ENCODE data around the gene TRIM29.

The TRIM29 gene

DNA sequence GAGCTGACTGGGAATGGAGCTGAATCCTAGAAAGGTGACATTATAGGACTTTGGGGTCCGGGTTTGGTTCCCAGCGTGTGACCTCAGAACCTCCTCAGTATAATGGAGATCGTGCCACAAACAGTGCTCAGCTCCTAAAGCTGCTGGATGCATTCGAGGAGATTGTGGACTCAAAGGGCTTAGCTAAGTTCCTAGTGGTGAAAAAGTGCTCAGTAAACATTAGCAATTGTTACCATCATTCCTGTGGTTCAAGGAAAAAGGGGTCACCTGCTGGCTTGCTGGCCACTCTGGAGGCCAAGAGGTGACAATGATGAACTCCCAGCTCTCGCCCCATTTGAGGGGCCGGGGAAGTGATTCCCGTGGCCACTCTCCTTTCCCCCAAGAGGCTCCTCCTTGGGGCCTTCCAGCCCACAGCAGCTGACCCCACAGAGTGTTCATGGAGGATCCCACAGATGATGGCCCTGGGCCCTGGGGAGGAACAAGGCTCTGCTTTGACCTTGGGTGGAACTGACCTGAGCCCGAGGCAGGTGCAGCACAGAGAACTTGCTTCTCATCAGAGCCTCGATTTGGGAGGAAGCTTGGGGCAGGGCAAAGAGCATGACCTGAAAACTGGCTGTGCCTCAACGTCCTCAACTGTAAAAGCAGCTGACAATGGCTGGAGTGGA lies 40.1 kb downstream of the TRIM29 start:
- DNase-seq (ENCODE audit: low read depth in 2 of 2), result no peak

DNA sequence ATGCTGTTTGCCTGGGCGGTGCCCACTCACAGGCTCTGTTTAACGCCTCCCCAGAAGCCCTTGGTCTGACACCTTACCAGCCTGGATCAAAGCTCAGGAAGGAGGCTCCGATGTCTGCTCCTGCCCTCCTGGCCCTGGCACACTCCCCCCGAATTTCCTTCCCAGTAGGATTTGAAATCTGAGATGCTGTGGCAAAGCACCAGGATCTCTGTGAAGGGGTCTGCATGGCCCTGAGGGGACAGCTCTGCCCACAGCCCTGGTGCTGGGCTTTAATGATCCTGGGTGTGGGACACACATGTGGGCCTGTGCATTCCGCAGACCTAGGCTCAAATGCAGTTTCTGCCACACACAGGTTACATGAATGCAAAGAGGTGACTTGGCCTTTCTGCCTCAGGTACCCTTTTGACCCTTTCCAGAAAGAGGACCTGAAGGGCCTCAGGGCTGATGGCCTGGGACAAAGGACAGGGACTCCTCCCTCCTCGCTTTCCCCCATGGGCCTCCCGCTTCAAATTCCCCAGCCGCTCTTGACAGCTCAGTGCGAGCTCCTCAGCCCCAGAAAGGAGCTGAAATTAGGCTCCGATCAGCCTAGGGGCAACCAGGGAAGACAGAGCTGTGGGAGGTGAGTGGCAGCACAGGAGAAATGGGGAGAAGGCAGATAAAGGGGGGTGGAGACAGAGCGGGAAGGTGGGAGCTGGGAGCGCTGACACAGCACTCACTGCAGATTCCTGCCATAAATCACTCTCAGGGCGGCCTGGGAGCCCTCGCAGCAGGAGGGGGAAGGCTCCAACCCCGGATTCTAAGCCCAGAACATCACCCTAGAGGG lies 41.3 kb downstream of the TRIM29 start:
- DNase-seq (ENCODE audit: low read depth in 2 of 2), result no peak

DNA sequence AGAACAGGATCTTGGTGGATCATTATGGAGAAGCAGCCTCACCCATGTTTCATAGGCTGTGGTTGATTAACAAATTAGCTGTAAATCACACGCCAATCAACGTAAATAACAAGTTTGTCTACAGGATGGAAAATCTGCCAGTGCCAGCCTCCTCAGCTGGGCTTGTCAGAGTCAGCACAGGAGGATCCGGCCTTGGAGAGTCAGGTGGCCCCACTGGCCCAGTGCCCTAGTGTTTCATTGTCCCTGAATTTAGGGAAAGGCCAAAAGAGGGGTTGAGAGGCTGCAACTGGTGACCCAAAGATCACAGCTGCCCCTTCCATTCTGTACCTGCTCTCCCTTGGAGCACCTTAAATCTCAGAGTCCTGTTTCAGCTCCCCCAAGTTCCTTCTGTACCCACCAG lies 42.4 kb downstream of the TRIM29 start:
- no peak for DNase-seq (ENCODE audit: low read depth in 2 of 2)

DNA sequence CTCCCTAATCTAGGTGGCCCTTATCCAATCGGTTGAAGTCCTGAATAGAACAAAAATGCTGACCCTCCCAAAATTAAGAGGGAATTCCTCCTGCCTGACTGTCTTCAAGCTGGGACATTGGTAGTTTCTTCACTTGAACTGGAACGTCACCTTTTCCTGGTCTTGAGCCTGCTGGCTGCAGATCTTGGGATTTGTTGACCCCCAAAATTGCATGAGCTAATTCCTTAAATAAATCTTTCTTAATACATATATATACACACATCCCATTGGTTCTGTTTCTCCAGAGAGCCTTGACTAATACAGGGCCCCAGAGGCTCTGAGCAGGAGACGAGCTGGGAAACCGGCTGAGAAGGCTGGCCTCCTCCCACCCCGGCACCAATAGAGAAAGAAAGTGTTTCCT lies 46.2 kb downstream of the TRIM29 start:
- no peak for DNase-seq (ENCODE audit: low read depth in 2 of 2)

DNA sequence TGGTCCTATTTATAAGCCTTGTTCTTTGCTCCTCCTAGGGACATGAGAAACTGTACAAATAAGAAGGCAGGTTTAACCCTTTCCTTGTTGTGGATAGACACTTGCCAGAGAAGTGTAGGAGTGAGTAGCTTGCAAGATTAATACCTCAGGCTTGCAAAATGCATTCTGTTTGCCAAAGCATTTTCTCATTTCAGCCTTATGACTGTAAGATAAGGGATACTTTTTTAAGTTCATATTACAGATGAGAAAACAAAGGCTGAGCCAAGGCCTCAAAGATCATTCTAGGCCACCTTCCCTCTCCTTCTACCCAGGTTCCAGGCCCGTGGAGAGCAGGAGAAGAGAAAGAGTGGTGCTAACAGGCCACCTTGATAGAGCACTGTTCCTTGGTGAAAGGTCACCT lies 46.8 kb downstream of the TRIM29 start:
- DNase-seq (ENCODE audit: low read depth in 2 of 2), result no peak

DNA sequence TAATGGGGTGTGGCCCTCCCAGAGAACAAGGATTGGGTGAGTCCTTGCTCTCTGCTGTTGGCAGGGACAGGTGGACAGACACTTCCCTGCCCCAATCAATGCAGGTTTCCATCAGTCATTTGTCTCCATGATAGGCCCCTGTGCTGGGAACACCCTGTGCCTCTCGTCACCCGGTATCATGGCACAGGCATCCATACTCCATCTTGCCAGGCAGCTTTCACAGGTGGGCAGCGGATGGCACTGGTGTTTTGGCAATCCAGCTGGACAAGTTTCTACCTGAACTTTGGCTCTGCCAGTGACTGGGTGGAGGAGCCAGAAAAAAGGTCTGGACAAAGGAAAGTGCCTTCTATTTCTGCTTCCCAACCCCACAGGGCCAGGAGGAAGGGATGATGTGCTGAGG lies 47.5 kb downstream of the TRIM29 start:
- no peak for DNase-seq (ENCODE audit: low read depth in 2 of 2)

DNA sequence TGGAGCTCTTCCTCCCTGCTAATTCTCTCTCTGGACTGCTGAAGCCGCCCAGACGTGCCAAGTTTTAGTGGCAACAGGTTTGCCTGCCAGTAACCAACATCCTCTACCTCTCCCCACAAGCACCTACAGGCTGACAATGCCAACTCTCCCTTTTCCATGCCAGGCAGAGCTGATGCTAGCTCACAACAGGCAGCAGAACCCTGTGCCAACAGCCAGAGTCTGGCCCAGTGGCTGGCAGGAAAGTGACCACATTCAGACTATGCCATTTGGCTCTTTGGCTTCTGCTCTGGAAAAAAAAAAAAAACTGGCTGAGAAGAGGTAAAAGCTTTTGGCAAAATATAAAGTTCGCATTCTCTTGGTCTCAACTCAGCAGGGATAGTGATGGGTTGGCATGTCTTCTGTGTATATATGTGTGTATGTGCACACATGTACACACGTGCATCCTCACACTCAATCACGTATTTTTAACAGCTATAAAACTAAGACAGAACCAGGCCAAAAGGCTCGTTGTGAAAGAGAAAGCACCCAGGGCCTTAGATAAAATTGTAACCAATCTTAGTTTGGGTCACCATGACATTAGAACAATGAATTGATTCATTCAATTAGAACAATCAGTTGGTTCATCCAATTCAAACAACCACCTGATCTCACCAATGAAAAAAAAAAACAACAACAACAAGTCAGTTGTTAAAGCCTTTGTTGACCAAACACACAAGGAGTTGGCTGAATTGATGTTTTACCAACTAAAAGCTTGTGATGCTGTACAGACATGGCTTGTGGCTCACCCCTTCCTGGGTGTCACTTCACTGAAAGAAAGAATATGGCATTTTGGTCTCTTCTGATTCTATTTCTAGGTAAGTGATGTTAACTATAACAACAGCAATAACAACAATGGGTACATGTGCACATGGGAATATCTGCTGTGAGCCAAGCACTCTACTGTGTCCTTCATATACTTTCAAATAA lies 48.6 kb downstream of the TRIM29 start:
- no peak for DNase-seq (ENCODE audit: low read depth in 2 of 2)

DNA sequence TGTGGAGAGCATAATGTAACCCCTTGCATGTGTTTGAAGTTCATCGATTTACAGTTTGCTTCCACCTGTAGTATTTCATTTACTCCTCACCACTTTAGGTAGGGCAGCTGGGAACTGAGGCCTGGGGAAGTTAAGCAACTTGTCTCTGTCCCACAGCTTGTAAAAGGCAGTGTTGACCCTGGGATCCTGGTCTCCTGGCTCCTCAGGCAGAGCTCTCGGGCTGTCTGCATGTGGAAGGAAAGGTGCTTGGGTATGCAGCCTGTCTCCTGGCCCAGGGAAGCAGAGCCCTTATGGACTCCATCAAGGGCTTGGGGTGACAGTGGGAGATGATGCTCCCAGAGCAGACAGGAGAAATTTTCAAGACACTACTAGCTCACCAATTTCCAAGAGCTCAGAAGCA lies 49.9 kb downstream of the TRIM29 start:
- DNase-seq (ENCODE audit: low read depth in 2 of 2), result no peak

DNA sequence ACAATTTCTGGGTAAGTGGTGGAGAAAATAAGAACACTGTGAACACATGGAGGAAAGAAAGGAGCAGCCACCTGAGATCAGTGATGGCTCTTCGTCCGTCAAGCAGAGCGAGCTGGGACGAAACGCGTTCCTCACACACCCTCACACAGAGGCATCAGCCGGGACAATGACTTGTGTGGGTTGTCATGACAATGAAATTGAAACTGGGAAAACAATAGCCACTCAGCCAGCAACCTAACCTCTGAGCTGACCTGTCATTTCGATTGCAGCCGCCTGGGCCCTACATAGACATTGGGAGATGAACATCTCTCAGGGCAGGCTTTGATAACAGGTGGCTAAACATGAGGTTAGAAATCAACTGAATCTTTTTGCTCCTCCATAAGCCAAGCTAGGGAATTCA lies 51.3 kb downstream of the TRIM29 start:
- no peak for DNase-seq (ENCODE audit: low read depth in 2 of 2)

DNA sequence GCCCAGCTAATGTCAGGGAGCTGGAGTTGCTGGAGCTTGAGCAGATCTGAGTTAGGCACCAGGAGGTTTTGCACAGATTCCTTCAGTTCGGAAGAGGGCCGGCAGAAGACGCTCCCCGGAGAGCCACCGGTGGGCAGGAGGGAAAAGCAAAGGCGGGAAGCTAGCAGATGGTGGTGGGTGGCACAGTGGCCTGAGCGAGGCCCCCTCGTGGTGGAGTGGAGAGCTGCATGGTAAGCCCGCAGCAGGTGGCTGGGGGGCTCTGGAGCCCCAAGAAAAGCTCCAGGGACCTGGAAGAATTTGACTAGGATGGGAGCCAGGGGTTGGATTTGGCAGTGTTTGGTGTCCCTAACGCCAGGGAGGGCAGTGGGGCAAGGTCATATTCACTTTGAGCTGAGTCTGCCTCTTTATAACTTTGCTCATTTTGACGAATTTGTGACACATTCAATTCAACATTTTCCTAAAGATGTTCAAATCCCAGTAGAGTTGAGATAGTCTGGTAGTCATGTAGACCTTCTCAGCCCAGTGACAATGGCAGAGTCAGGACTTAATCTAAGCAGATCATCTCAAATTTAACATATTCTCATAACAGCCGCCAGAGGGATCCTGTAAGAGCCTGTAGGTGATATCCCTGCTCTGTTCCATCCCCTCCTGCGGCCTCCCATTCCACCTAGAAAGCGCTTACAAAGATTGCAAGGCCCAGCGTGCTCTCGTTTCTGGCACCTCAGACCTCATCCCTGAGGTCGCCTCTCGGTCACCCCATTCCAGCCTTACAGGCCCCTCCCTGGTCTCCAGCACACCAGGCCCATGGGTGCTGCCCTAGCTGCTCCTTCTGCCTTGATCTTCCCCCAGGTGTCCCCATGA lies 57.9 kb downstream of the TRIM29 start:
- no peak for DNase-seq (ENCODE audit: low read depth in 2 of 2)

DNA sequence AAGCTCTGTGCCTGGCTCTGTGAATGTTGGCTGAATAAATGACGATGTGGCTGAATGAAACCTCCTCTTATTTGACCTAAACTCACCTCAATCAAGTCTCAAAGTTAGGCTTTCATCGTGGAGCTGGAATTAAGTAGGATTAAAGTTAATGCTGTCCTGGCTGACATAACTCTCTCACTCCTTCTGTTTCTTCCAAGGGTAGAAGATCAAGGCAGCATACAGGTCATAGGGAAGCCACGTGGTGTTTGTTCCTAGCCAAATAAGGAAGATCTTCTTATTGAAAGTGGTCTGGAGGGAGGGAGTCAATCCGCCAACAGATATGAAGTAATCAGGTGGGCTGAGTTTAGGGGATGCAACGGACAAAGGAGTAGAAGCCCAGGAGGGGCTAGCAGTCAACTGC lies 59.5 kb downstream of the TRIM29 start:
- DNase-seq (ENCODE audit: low read depth in 2 of 2), result no peak

DNA sequence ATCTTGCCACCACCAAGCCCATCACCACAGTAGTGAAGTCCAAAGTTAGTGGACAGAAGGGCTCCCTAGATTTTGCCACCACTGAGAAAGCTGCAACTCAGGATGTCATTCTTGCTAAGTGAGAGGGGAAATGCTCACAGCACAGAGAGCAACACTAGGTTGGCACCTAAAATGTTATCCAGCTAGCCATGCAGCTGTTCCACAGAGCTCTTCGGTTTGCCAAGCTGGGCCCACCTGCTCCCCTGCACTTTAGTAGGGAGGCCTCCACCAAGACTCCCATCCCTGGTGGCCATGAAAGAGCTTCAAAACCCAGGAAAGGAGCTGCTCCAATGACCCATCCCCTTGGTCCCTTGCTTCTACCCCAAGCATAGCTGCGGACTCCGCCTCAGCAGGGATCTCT lies 63.8 kb downstream of the TRIM29 start:
- no peak for DNase-seq (ENCODE audit: low read depth in 2 of 2)

DNA sequence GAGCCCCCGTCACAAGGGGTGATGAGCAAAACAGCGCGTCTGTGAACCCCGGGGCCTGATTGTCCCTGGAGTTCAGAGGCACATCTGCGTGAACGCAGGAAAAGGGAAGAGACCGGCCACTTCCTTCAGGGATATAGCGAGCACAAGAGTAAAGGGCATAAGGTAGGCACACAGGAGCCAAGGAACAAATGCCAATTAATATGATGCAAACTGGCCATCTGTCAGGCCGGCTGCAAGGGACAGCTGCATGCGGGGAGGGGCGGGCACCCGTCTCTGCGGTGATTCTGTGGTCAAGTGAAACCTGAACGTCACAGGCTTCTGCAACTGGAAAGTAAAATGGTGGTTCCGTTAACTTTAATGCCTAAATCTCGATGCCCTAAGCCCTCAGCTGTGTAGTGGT lies 64.7 kb downstream of the TRIM29 start:
- DNase-seq (ENCODE audit: low read depth in 2 of 2), result no peak

DNA sequence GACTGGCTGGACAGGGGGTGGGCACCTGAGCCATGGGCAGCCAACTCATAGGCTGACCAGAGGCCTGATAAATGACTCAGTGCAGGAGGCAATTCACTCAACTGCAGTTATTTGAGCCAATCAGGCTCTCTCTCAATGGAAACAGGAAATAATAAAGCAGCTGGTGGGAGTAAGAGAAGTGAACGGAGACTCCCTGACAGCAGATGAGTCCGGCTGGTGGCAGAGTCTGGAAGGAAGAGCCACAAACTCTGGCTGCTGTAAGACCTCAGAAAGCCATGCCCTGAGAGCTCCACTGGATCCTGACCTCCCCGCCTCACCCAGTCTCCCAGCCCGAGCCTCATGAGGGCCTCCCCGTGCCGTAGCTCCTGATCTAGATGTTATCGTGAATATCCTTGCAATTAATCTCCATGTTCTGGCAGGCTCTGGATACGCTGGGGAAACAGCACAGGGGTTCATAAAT lies 69.8 kb downstream of the TRIM29 start:
- DNase-seq (ENCODE audit: low read depth in 2 of 2), result no peak

DNA sequence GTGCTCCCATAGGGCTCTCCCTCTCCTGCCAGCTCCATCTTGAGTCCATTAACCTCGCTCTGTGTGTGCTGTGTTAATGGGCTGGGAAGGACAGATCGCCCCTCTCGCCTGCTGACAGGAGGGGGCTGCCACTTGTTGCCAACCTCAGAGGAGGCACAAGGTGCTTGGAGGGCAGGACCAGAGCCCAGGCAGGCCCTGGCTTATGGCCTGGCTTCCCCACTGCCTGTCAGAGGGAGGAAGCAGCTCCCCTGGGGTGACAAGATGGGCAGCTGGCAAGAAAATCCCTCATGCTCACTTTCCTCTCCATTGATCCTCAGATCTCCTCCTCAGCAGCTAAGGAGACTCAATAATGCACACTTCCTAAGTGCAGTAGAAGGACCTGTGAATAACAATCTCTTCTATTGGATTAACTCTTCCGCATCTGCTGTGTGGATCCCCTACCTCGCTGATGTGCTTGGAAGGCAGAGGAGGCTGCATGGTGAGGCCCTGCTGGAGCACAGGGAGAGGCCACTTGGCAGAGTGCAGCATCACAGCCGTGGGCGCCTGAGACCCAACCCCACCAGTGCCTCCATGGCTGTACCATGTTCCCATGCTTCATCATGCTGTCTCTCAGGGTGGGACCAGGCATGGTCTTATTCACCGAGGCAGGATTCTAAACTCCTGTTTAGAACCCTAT lies 70.3 kb downstream of the TRIM29 start:
- no peak for DNase-seq (ENCODE audit: low read depth in 2 of 2)

DNA sequence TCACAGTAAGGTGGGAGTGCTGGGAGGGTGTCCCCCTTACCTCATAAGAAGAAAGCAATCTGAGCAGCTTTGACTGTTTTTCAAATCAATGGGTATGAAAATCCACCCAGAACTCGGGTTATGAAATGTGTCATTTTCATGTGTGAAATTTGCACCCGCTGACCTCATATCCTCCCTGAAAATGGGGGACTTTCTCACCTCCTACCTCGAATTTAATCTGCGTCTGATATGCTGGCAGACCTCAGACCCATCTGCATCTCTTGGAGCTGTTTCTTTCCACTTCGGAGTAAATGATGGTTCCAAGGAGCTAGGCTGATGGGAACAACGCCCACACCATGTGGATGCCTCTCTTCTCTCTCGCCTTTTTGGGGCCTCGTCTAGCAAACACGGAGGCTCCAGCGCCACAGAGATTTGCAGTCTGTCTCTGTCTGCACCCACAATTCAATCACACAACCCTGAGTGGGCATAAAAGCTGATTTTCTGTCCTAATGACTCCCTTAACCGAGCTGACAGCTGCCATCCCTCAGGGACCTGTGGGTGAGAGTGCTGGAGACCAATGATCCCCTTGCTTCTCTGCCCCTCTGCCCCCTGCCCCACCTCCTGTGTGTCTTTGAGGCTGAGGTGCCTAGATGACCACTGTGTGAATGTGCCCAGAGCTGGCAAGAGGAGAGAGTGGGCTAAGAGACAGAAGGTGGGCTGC lies 71.0 kb downstream of the TRIM29 start:
- DNase-seq (ENCODE audit: low read depth in 2 of 2), result no peak

DNA sequence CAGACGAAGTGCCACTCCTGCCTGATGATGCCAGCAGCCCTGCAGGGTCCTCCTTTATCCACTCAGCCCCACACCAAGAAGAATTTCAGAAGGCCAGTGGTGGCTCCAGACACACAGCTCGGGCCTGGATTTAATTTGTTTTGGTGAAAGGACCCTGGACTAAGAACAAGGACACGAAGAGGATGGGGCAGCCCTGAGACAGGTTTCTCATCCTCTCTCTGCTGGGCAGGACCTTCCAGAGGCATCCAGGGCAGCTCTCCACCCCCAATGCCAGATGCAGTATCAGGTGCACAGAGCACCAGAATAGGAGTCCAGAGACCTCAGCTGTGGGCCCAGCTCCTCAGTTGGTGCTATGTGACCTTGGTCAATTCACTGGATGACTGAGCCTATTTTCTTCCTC lies 72.0 kb downstream of the TRIM29 start:
- DNase-seq (ENCODE audit: low read depth in 2 of 2), result no peak

DNA sequence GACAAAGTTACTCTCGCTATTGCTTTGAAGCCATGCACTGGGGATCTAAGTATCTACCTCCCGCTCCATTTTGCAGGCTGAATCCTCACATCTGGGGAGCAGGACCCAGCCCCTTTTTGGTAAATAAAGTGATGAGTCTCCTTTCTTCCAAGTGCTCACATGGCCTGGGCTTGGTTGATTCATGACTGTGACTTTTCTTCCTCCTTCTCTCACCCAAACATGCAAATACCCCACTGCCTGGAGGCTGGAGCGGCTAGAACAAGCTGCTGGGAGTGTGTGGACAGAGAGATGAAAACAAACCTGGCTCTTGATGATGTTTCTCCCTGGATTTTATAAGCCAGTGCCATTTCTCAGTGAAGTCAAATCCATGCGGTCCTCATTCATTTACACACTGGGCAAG lies 72.7 kb downstream of the TRIM29 start:
- DNase-seq (ENCODE audit: low read depth in 2 of 2), result no peak

DNA sequence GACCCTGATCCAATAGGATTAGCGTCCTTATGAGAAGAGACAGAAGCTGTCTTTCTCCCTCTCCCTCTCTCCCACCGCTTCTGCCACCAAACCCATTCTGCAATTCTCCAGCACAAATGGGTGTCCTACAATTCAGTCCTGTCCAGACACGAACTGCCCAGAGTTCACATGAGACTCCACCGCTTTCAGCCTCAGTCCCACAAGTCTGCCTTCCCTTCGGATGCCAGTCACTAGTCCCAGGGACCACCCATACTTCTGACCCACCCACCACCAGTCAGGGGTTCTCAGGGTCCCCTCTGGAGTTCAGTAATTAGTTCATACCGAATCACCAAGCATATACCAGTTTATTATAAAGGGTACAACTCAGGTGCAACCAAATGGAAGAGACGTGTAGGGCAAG lies 73.6 kb downstream of the TRIM29 start:
- no peak for DNase-seq (ENCODE audit: low read depth in 2 of 2)

DNA sequence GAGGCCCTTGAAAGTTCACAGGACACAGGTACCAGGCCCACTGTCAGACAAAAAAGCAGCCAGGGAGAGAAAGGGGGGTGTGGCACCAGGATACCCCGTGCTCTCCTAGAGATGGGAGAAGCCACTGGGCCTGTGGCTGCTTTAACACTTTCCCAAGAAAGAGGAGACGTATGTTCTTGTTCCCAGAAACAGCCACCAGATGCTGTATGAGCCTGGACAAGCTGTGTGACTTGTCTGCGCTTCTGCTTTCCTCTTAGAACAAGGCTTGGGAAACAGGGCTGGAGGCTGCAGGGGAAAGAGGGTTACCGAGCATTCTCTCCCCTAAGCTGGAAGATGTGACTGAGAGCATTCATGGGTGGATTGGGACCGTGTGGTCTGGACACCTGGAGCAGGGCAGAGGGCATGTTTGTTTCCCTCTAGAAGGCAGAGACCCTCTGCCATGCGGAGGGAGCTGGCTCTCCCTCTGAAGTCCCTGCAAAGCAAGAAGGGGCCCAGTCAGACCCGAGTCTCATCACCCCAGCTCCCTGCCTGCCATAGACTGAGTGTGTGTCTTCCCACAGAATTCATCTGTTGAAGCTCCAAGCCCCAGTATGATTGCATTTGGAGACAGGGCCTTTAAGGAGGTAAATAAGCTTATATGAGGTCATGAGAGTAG lies 74.1 kb downstream of the TRIM29 start:
- DNase-seq (ENCODE audit: low read depth in 2 of 2), result no peak

All from fibroblast of skin of left biceps (primary cell).